ENCODE data around the gene ATP6V0C. TPM values are rescaled to one million over a fixed set of nuclear protein-coding genes. Genes with fewer than 3 reads are reported as not detected.
A peak's percentile ranks its signal among the peaks of the same experiment; 100 is the strongest.

The ATP6V0C gene
- total and polyA plus RNA-seq, 2 of the 8 experiments (the other 6 are each of a cell fraction or from before 2014, with no cell fraction given) = 125 to 176 TPM

DNA sequence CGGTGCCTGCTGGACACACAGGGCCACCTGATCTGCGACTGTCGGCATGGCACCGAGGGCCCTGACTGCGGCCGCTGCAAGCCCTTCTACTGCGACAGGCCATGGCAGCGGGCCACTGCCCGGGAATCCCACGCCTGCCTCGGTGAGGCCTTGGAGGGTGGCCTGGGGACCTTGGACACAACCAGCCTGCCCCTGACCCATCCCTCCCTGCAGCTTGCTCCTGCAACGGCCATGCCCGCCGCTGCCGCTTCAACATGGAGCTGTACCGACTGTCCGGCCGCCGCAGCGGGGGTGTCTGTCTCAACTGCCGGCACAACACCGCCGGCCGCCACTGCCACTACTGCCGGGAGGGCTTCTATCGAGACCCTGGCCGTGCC, 41.3 kb upstream of the ATP6V0C start:
- Histone ChIP-seq H3K79me1 (ENCODE audit: low read depth, low read length) (peaks cover 5% of the 10 kb centered on the region; the same call in 1 of the 2 replicates), H3K36me3 (ENCODE audit: control insufficient read depth in 2 of 4, insufficient read depth in 4 of 4, low read length in 3 of 4) (no peaks in the 10 kb centered on the region), H2AFZ (ENCODE audit: low read length) (no peak overlapping the region), H2BK15ac (ENCODE audit: low read length) (peak overlapping the region; percentile 48; the same call in 1 of the 2 replicates), H2BK12ac (ENCODE audit: low read depth, low read length) (peak overlapping the region; percentile 53; the same call in 1 of the 2 replicates), H4K8ac (ENCODE audit: extremely low read depth, insufficient read depth, low read length) (no peak overlapping the region), H3K27me3 (replicated peaks in 1 of 4; ENCODE audit: control insufficient read depth in 3 of 4, extremely low read depth in 1 of 4, insufficient read depth in 3 of 4, low read length in 3 of 4) (peaks cover 24 to 73% (median 58%) of the 10 kb centered on the region in 4 experiments), H3K27ac (ENCODE audit: low read depth, low read length) (no peak overlapping the region), H3K56ac (replicated peaks; ENCODE audit: insufficient read length, low read depth, low read length) (no peak overlapping the region), H3K23me2 (ENCODE audit: low read depth, low read length) (peaks cover 31% of the 10 kb centered on the region; the same call in 1 of the 2 replicates), H3K23ac (ENCODE audit: insufficient read length) (no peak overlapping the region), H3K18ac (ENCODE audit: extremely low read depth, low read length) (no peak overlapping the region; the same call in 1 of the 2 replicates), H3K4me2 (ENCODE audit: insufficient read depth in 1 of 2, low read depth in 2 of 2, low read length in 2 of 2) (peak overlapping the region in 1 of 2 experiments; percentile 75; a peak in 2 of 4 replicates), H2BK20ac (ENCODE audit: low read length) (0 out of 2 replicates have a peak overlapping the region, but pooled peaks have one; percentile 3), H3K9ac (replicated peaks in 1 of 4; ENCODE audit: extremely low read depth in 1 of 4, low read depth in 3 of 4, low read length in 3 of 4) (no peak overlapping the region), H3K4ac (replicated peaks; ENCODE audit: insufficient read length, low read depth, low read length) (peak overlapping the region; percentile 69), H2BK120ac (replicated peaks; ENCODE audit: low read depth, low read length) (no peak overlapping the region), H2BK5ac (ENCODE audit: low read depth, low read length) (no peak overlapping the region), H4K91ac (replicated peaks; ENCODE audit: insufficient read length, low read length) (no peak overlapping the region), H4K20me1 (replicated peaks in 1 of 2; ENCODE audit: control insufficient read depth in 1 of 2, insufficient read depth in 2 of 2, low read length in 2 of 2) (peaks cover 2 to 18% of the 10 kb centered on the region in 2 experiments), H3K4me1 (replicated peaks in 1 of 4; ENCODE audit: control insufficient read depth in 3 of 4, insufficient read depth in 4 of 4, low read length in 3 of 4) (peaks cover 0 to 42% (median 27%) of the 10 kb centered on the region in 4 experiments; a peak in 6 of 7 replicates), H3K14ac (ENCODE audit: insufficient read length) (no peak overlapping the region), H3K9me3 (ENCODE audit: insufficient read depth in 2 of 2, low read depth in 1 of 2, low read length in 1 of 2) (no peaks in the 10 kb centered on the region), H4K5ac (ENCODE audit: insufficient read length, low read depth, low read length) (no peak overlapping the region), H3K4me3 (ENCODE audit: extremely low read depth in 1 of 4, insufficient read depth in 2 of 4, low read depth in 3 of 4, low read length in 4 of 4) (no peak overlapping the region), H2AK5ac (ENCODE audit: low read depth, low read length) (no peak overlapping the region; the same call in 1 of the 2 replicates), H3K79me2 (ENCODE audit: control insufficient read depth in 1 of 2, insufficient read depth in 2 of 2, low read length in 2 of 2) (0 out of 4 replicates have a peak, but pooled peaks cover 0 to 2% of the 10 kb centered on the region in 2 experiments)
- ChIA-PET POLR2A (ENCODE audit: partially characterized antibody) (interaction anchor here (1.0 to 3.5 kb wide), 5 partner anchors 13 to 317 kb away, joined by 3 to 20 read pairs (median 3); partner anchors contain the start of genes PRSS27, TEDC2 and TRAF7), CTCF (ENCODE audit: partially characterized antibody) (interaction anchor here (1.0 to 4.0 kb wide), 5 partner anchors 11 to 278 kb away, joined by 3 to 15 read pairs (median 4); partner anchors contain the start of gene TEDC2)
- whole genome bisulfite sequencing, 2 experiments (ENCODE audit: extremely low coverage in 1 of 2, insufficient coverage in 1 of 2, insufficient read length in 1 of 2, insufficient replicate concordance in 2 of 2, low coverage in 1 of 2, low lambda C conversion rate in 2 of 2, missing lambda C conversion rate in 1 of 2) = 95% methylated on average over 27 of the region's 27 CpGs; no CpG with 5 or more reads in 1 of the 2 experiments
- peak in 1 of 2 experiments; percentile 54 for DNase-seq (ENCODE audit: low read depth in 1 of 2, low spot score in 2 of 2)
- FAIRE-seq = no peak
- TF ChIP-seq JUND (IDR thresholded peaks at IDR 0.05; ENCODE audit: low read length) (no peak), POLR2A (IDR thresholded peaks at IDR 0.05; ENCODE audit: control extremely low read depth in 1 of 2, low read depth in 2 of 2, low read length in 2 of 2) (no peak), EGR1 (IDR thresholded peaks at IDR 0.05; ENCODE audit: borderline replicate concordance, low read depth, low read length) (no peak), SP2 (IDR thresholded peaks at IDR 0.05; ENCODE audit: low read length) (no peak), SIRT6 (IDR thresholded peaks at IDR 0.05; ENCODE audit: low read length) (no peak), PHF8 (conservative IDR thresholded peaks at IDR 0.05; ENCODE audit: low read depth, low read length) (no peak), RXRA (IDR thresholded peaks at IDR 0.05; ENCODE audit: insufficient read depth, low read depth, low read length) (no peak), CHD2 (IDR thresholded peaks at IDR 0.05; ENCODE audit: low read length) (no peak), CBX8 (IDR thresholded peaks at IDR 0.05; ENCODE audit: borderline replicate concordance, low read depth, low read length) (no peak), CTBP2 (IDR thresholded peaks at IDR 0.05; ENCODE audit: borderline replicate concordance, insufficient read depth, insufficient read length, low read length) (no peak)
- TF ChIP-seq, protein P1, sequence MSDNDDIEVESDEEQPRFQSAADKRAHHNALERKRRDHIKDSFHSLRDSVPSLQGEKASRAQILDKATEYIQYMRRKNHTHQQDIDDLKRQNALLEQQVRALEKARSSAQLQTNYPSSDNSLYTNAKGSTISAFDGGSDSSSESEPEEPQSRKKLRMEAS (IDR thresholded peaks at IDR 0.05) = no peak

Measured in H1 (cell line).